22Rv1 (cell line): ENCODE measurements around the gene ERAS.

Source experiments
- H3K27ac ChIP-seq: fragments of 450-650 bp; 2 replicates; pipeline ENCODE4 v1.5.1; 2017
- ZFX ChIP-seq: fragments of 450-650 bp; IDR thresholded peaks from 2 replicates; pipeline ENCODE4 v1.6.1; 2017; ENCODE audit warnings: antibody characterized with exemption, borderline replicate concordance
- TF ChIP-seq, protein P1 (sequence below): fragments of 450-650 bp; IDR thresholded peaks from 2 replicates; pipeline ENCODE4 v1.5.1; 2017; ENCODE audit warnings: mild to moderate bottlenecking

Gene ERAS

DNA sequence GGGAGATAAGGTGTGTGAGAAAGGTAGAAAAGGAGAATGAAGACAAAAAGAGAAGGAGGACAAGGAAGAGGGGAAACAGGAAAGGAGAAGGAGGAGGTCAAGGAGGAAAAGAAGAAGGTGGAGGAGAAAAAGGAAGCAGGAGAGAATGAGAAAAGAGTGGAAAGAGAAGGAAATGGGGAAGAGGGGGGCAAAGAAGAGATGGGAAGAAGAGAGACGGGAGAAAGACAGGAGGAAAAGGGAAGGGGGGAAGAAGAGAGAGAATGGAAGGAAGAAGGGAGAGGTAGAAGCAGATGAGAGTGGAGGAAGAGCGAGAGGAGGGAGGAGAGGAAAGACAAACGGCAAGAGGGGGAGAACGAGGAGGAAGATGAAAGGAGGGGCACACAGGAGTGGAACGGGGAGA lies 35.8 kb upstream of the ERAS start:
- TF ChIP-seq ZFX, result no peak
- TF ChIP-seq, protein P1, sequence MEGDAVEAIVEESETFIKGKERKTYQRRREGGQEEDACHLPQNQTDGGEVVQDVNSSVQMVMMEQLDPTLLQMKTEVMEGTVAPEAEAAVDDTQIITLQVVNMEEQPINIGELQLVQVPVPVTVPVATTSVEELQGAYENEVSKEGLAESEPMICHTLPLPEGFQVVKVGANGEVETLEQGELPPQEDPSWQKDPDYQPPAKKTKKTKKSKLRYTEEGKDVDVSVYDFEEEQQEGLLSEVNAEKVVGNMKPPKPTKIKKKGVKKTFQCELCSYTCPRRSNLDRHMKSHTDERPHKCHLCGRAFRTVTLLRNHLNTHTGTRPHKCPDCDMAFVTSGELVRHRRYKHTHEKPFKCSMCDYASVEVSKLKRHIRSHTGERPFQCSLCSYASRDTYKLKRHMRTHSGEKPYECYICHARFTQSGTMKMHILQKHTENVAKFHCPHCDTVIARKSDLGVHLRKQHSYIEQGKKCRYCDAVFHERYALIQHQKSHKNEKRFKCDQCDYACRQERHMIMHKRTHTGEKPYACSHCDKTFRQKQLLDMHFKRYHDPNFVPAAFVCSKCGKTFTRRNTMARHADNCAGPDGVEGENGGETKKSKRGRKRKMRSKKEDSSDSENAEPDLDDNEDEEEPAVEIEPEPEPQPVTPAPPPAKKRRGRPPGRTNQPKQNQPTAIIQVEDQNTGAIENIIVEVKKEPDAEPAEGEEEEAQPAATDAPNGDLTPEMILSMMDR, result no peak

DNA sequence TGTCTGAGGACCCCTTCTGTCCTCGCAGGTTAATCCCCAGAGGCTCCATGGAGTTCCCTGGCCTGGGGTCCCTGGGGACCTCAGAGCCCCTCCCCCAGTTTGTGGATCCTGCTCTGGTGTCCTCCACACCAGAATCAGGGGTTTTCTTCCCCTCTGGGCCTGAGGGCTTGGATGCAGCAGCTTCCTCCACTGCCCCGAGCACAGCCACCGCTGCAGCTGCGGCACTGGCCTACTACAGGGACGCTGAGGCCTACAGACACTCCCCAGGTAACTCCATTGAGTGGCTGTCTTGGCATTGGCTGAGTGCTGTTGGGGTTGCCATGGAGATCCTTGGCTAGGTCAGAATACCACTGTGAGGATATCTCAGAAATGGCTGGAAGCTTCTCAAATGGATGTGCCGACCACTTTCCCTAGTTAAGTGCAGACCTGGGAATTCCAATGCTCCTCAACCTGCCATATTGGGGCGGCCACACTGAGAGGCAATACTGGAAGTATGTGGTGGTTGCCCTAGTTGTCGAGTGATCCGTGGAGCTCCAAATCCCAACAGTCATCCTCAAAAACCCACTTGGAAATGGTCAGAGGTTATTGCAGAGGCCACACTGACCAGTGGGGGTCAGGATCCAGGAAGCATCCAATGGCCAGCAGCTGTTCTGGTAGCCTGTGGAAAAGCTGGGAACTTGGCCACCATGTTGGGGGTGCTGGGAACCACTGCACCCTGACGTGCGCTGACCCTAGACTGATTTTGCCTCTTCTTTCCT lies 35.1 kb upstream of the ERAS start:
- no peak overlapping the region for H3K27ac ChIP-seq
- no peak for TF ChIP-seq ZFX
- TF ChIP-seq, protein P1, result no peak

More for the DNA sequence above, 35.8 kb upstream of the ERAS start:
- H3K27ac ChIP-seq, result no peak overlapping the region

DNA sequence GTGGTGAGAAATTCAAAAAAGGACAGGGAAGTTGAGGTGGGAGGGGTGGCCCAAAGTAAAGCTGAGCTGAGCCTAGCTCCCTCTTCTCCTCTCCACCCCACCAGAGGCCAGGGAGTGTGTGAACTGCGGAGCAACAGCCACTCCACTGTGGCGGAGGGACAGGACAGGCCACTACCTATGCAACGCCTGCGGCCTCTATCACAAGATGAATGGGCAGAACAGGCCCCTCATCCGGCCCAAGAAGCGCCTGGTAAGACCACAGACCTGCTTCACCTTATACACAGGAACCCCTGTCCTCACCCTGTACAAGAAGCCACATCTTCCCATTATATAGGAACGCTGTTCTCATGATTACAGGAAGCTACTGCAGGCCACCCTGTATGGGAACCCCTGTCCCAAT lies 34.1 kb upstream of the ERAS start:
- TF ChIP-seq ZFX, result no peak
- TF ChIP-seq, protein P1, result no peak

DNA sequence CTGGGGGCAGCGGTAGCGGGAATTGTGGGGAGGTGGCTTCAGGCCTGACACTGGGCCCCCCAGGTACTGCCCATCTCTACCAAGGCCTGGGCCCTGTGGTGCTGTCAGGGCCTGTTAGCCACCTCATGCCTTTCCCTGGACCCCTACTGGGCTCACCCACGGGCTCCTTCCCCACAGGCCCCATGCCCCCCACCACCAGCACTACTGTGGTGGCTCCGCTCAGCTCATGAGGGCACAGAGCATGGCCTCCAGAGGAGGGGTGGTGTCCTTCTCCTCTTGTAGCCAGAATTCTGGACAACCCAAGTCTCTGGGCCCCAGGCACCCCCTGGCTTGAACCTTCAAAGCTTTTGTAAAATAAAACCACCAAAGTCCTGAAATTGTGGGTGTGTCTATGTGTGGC lies 32.4 kb upstream of the ERAS start:
- TF ChIP-seq, protein P1, result no peak
- no peak for TF ChIP-seq ZFX
- H3K27ac ChIP-seq, result no peak overlapping the region

More for the DNA sequence above, 34.1 kb upstream of the ERAS start:
- H3K27ac ChIP-seq, result no peak overlapping the region

- TF ChIP-seq ZFX, result no peak
- TF ChIP-seq, protein P1, result no peak
- no peak overlapping the region for H3K27ac ChIP-seq
Measured at GRCh38 chrX:48794340-48794910, 31.9 kb upstream of the ERAS start.

DNA sequence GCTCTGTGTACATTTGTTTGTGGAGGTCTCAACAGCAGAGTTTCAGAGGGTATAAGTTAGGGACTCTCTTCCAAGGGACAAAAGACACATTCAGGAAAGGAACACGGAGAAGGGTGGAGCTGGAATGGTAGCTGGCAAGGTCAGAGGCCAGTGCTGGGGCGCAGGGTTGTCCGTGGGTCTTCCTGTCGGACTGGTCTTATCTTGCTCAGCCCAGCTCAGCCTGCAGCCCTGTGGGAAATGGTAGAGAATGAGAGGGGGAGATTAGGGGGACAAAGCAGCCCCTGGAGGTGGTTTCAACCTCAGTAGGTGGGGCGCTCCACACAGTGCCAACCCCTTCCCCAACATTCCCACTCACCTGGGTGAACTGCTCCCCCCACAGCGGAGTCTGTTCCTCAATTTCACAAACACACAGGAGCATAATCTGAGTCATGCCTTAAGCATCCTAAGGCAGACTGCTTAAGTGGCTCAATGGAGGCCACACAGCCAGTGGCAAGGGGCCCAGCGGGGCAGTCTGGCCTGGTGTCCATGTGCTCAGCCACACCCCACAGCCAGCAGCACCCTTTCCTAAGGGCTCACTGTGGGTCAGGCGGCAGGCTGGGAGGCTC lies 31.3 kb upstream of the ERAS start:
- H3K27ac ChIP-seq, result no peak overlapping the region
- TF ChIP-seq ZFX, result no peak
- TF ChIP-seq, protein P1, result no peak

DNA sequence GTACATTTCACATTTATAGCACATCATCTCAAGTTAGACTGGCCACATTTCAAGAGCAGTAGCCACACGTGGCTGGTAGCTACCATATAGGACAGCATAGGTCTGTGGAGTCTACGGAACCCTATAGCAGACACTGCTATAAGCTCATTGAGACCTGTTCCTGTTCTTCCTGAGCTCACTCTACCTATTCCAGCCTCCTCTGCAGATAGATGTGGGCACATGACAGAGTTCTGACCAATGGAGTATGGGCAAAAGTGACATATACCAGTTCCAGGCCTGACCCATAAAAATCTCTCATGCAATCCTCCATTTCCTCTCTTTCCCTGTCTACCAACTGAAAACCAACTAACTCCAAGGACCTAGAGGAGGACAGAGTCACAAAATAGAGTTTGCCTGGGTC lies 28.0 kb upstream of the ERAS start:
- TF ChIP-seq, protein P1, result no peak
- TF ChIP-seq ZFX, result no peak
- no peak overlapping the region for H3K27ac ChIP-seq
